Subcutaneous abdominal adipose tissue (tissue), 5 donors: ENCODE results near the gene SMAD1.
"Not testable (repeated sequence)": the region's sequence is repeated elsewhere in the genome, so short reads cannot be mapped to it uniquely, and the experiment has no call there.

ENCODE experiments used
- H3K27ac ChIP-seq: one replicate; pipeline ENCODE4 v1.7.0; 2013; ENCODE audit warnings: low read depth, mild to moderate bottlenecking, inconsistent platforms, low read length, moderate library complexity
- H3K27me3 ChIP-seq, 5 donors: one replicate each; pipeline ENCODE4 v1.7.0; 2013; ENCODE audit warnings: low read length in 5 of 5, inconsistent platforms in 1 of 5; ENCODE audit not compliant: control insufficient read depth in 5 of 5, insufficient read depth in 4 of 5
- H3K36me3 ChIP-seq, 5 donors: one replicate each; pipeline ENCODE4 v1.7.0; 2013; ENCODE audit warnings: low read length in 5 of 5; ENCODE audit not compliant: control insufficient read depth in 5 of 5, insufficient read depth in 5 of 5
- H3K4me1 ChIP-seq, 5 donors: one replicate each; pipeline ENCODE4 v1.7.0; 2013; ENCODE audit warnings: low read length in 5 of 5, mild to moderate bottlenecking in 3 of 5, moderate library complexity in 1 of 5; ENCODE audit not compliant: control insufficient read depth in 5 of 5, insufficient read depth in 5 of 5
- H3K4me3 ChIP-seq, 5 donors: one replicate each; pipeline ENCODE4 v1.7.0; 2013; ENCODE audit warnings: low read length in 5 of 5, low read depth in 1 of 5
- H3K9ac ChIP-seq, 5 donors: one replicate each; pipeline ENCODE4 v1.7.0; 2013; ENCODE audit warnings: low read length in 5 of 5, mild to moderate bottlenecking in 4 of 5, moderate library complexity in 3 of 5
- H3K9me3 ChIP-seq, 5 donors: one replicate each; pipeline ENCODE4 v1.7.0; 2013; ENCODE audit warnings: low read length in 5 of 5; ENCODE audit not compliant: control insufficient read depth in 5 of 5
- donor health status: healthy.
- donor health status: healthy.
- donor health status: healthy.
- donor health status: healthy.
- donor health status: healthy.

The SMAD1 gene

DNA sequence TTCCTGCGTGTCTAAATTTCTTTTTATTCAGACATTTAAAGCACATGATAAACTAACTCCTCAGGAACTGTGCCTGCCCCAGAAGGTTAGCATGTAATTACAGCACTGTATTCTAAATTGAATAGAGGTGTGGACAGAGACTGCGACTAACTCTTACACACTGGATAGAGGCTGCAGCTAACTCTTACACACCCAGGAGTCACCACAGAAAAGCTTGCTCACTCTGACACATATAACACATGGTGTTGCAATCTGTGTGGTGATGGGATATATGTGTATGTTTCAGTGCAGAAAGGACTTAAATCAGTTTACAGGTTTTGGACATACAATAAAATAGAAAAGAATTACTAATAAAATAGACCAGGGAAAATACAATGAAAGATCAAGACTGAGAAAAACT is 41.5 kb downstream of the SMAD1 start:
- no peaks in the 10 kb centered on the region for H3K9me3 ChIP-seq

DNA sequence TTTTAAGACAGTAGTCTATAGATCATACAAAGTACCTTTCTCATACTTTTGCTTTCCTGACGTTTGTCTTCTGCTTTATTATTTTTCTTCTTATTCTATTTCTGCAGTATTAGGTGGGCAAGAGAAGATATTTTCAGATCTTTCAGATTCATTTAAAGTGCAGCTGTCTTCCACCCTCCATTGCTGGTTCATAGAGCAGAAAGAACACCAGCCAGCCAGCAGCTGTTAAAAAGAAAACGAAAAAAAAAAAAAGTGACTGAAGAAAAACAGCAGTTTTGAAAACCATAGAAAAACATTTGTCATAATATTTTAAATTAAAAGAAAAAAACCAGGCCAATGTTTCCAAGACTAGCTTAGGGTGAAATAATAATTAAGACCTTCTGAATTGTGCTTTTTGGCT is 42.9 kb downstream of the SMAD1 start:
- Histone ChIP-seq H3K36me3 (no peaks in the 10 kb centered on the region), H3K9ac (no peak overlapping the region), H3K4me3 (no peak overlapping the region), H3K27me3 (no peaks in the 10 kb centered on the region), H3K9me3 (no peaks in the 10 kb centered on the region), H3K27ac (no peak overlapping the region), H3K4me1 (peaks cover 0 to 9% (median 0%) of the 10 kb centered on the region in 5 donors)

More for the DNA sequence above, 41.5 kb downstream of the SMAD1 start:
- Histone ChIP-seq H3K27me3 (no peaks in the 10 kb centered on the region), H3K4me3 (no peak overlapping the region), H3K36me3 (no peaks in the 10 kb centered on the region), H3K27ac (no peak overlapping the region), H3K4me1 (peaks cover 0 to 6% (median 0%) of the 10 kb centered on the region in 5 donors), H3K9ac (no peak overlapping the region)

DNA sequence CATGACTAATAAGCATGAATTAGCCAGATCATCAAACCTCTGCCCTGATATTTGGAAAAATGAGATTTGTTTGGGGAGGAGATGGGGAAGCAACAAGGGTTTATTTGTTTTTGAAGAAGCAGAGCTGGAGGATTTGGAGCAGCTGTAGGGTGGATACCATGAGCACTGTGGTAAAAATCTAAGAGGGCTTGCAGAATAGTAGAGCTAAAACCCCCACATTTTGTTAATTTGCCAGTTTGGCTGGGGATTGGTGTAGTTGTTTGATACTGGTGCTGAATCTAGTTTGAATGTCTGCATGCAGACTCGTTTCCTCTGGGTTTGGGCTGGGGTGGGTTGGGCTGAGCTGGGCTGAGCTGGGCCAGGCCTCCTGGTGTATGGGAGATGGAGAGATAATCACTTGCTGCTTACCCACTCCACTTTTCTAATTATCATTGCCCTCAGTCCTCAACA is 43.7 kb downstream of the SMAD1 start:
- Histone ChIP-seq H3K9ac (no peak overlapping the region), H3K4me3 (no peak overlapping the region), H3K4me1 (peaks cover 0 to 9% (median 2%) of the 10 kb centered on the region in 5 donors), H3K36me3 (no peaks in the 10 kb centered on the region), H3K9me3 (no peaks in the 10 kb centered on the region), H3K27me3 (no peaks in the 10 kb centered on the region), H3K27ac (no peak overlapping the region)

DNA sequence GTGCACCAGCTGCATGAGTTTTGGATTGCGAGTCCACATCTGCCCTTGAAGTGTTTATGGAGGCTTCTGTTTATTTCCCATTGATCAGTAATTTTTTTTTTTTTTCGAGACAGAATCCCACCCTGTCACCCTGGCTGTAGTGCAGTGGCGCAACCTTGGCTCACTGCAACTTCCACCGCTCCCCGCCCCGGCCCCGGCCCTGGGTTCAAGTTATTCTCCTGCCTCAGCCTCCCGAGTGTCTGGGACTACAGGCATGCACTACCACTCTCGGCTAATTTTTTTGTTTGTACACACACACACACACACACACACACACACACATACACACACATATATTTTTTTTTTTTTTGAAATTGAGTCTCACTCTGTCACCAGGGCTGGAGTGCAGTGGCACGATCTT is 46.1 kb downstream of the SMAD1 start:
- Histone ChIP-seq H3K27ac (no peak overlapping the region), H3K9ac (no peak overlapping the region), H3K4me1 (peaks cover 0 to 14% (median 2%) of the 10 kb centered on the region in 5 donors)

DNA sequence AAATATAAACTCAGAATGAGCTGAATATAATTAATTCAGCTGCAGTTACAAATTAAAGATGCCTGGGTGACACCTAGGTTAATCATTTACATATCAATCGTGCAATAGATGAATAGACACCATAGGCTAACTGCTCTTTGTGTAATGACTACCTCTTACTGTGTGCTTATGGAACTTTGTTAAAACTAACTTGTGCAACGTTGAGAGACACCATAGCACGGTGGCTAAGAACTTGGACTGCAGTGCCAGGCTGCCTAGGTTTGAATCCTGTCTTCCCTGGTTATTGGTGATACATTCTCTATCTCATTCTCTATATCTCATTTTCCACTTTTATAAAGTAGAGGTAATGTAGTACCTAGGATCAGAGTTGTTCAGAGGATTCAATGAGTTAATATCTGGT is 46.9 kb downstream of the SMAD1 start:
- Histone ChIP-seq H3K4me3 (no peak overlapping the region), H3K36me3 (no peaks in the 10 kb centered on the region), H3K9me3 (no peaks in the 10 kb centered on the region), H3K4me1 (peaks cover 0 to 14% (median 2%) of the 10 kb centered on the region in 5 donors), H3K27ac (no peak overlapping the region), H3K9ac (no peak overlapping the region), H3K27me3 (no peaks in the 10 kb centered on the region)

More for the DNA sequence above, 46.1 kb downstream of the SMAD1 start:
- Histone ChIP-seq H3K4me3 (no peak overlapping the region), H3K36me3 (no peaks in the 10 kb centered on the region), H3K9me3 (no peaks in the 10 kb centered on the region), H3K27me3 (no peaks in the 10 kb centered on the region)

DNA sequence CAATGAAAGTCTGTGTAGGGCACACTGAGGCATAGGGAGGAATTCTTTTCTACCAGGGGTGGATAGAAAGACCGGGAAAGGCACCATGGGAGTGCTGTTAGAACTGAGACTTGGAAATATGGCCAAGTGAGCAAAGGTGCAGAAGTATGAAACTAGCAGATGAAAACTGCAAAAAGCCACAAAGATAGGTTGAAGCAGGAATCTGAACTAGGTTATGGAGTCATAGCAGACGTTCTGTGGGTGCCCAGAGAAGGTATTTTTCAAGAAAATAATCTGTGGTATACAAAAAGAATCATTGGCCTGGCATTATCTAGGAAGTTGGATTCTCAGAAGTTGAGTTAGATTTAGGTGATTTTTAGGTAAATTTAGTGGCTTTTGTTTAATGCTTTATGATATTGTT is 48.5 kb downstream of the SMAD1 start:
- Histone ChIP-seq H3K9me3 (no peaks in the 10 kb centered on the region), H3K9ac (no peak overlapping the region), H3K36me3 (no peaks in the 10 kb centered on the region), H3K27ac (no peak overlapping the region), H3K4me3 (no peak overlapping the region), H3K4me1 (peaks cover 0 to 11% (median 2%) of the 10 kb centered on the region in 5 donors), H3K27me3 (no peaks in the 10 kb centered on the region)

DNA sequence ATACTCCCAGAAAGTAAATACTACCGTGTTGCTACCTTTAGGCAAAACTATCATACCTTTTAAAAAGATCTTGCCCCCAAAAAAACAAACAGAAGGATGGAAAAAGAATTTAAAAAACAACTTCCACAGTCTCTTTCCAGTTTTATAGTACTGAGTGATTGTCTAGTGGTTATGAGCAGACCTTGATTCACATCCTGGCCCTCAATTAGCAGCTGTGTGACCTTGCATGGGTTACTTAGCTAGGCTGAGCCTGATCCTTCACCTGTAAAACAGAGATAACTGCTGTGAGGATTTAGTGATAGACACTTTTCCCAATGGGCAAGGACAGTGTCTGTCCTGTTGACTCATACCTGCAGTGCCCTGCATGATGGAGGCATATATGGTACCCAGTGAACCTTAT is 49.0 kb downstream of the SMAD1 start:
- peaks cover 0 to 8% (median 0%) of the 10 kb centered on the region in 5 donors for H3K4me1 ChIP-seq

DNA sequence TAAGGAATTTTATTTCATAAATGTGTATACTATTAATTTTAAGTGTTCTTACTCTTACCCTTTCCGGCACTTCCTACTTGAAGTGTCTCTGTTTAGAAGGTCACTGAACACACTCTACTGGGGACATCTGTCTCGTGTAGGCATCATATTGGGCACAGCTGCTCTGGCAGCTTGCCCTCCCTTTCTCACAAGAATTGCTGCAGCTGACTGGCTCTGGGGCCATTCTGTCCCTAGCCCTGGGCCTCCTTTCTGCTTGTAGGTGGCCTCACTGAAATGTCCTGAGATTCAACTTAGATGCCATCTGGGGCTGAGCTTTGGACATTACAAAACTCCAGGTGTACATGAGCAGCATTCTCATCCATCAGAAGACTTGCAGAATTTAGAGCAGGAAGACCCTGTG is 49.6 kb downstream of the SMAD1 start:
- H3K9ac ChIP-seq: no peak overlapping the region
- H3K27ac ChIP-seq: no peak overlapping the region
- no peaks in the 10 kb centered on the region for H3K36me3 ChIP-seq
- no peak overlapping the region for H3K4me3 ChIP-seq
- peaks cover 0 to 8% (median 0%) of the 10 kb centered on the region in 5 donors for H3K4me1 ChIP-seq
- H3K9me3 ChIP-seq: no peaks in the 10 kb centered on the region
- H3K27me3 ChIP-seq: no peaks in the 10 kb centered on the region

More for the DNA sequence above, 49.0 kb downstream of the SMAD1 start:
- Histone ChIP-seq H3K9me3 (no peaks in the 10 kb centered on the region), H3K27ac (no peak overlapping the region), H3K9ac (no peak overlapping the region), H3K4me3 (no peak overlapping the region), H3K36me3 (no peaks in the 10 kb centered on the region), H3K27me3 (no peaks in the 10 kb centered on the region)

DNA sequence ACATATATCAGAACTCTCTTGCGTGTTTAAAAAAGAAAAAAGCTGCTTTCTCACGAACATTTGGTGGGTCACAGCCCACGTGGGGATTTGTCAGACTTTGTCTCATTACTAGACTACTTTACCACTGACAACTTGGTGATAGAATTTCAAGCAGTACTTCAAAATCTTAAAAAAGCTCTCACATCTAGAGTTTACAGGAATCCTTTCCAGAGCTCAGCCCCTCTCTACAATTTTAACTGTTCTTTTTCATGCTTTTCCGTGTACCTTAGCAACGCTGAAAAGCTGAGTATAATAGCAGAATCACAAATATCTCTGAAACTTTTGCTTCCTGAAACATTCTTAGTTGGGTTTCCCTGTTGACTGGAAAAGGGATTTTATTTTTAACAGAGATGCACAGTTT is 50.2 kb downstream of the SMAD1 start:
- Histone ChIP-seq H3K9me3 (no peaks in the 10 kb centered on the region), H3K27me3 (no peaks in the 10 kb centered on the region), H3K4me3 (no peak overlapping the region), H3K4me1 (peaks cover 0 to 8% (median 0%) of the 10 kb centered on the region in 5 donors), H3K27ac (no peak overlapping the region), H3K9ac (no peak overlapping the region), H3K36me3 (no peaks in the 10 kb centered on the region)

DNA sequence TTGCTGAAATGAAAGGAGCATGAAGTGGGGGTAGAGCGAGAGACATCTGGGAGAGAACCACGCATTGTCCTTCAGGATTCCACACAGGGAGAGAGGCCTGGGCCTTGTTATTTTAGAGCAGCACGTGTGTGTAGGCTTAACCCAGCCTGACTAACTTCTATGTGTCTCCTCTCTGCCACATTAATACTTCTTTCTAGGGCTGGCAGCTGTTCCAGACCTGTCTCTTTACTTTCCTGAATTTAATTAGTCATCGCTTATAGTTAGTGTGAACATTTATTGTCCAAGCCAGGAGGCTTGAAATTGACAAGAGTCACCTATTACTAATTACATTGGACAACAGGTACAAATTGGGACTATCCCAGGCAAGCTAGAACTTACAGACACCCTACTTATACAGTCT is 51.3 kb downstream of the SMAD1 start:
- no peak overlapping the region for H3K9ac ChIP-seq
- no peak overlapping the region for H3K4me3 ChIP-seq
- no peak overlapping the region for H3K27ac ChIP-seq
- H3K36me3 ChIP-seq: no peaks in the 10 kb centered on the region
- no peaks in the 10 kb centered on the region for H3K27me3 ChIP-seq
- H3K9me3 ChIP-seq: no peaks in the 10 kb centered on the region
- H3K4me1 ChIP-seq: peaks cover 0 to 8% (median 2%) of the 10 kb centered on the region in 5 donors

DNA sequence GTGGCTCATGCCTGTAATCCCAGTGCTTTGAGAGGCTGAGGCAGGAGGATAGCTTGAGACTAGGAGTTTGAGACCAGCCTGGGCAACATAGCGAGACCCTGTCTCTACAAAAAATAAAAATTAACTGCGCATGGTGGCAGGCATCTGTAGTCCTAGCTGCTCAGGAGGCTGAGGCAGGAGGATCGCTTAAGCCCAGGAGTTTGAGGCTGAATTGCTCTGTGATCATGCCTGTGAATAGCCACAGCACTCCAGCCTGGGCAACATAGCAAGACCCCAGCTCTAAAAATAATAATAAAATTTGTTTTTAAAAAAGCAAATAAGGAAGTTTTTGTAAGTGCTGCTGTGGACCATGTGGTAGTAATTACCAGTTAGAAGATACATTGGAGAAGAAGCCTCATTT is 51.8 kb downstream of the SMAD1 start:
- H3K9me3 ChIP-seq, H3K9ac ChIP-seq, H3K27ac ChIP-seq, H3K4me3 ChIP-seq, H3K27me3 ChIP-seq, H3K36me3 ChIP-seq, H3K4me1 ChIP-seq: not testable (repeated sequence)
